ENCODE measurements around the gene KREMEN1. TPM values are rescaled to one million over a fixed set of nuclear protein-coding genes. Genes with fewer than 3 reads are reported as not detected.

Gene KREMEN1
- total and polyA plus RNA-seq, 2 experiments from 2014 or later: 1.8 to 3.8 TPM

GRCh38 chr22:29044657-29045176 is 28.1 kb upstream of the KREMEN1 start (continued):
- no peak for TF ChIP-seq ZNF462 (CRISPR knock-in tag; IDR thresholded peaks at IDR 0.05)
- no peak for TF ChIP-seq JUNB (IDR thresholded peaks at IDR 0.05; ENCODE audit: unreplicated experiment)
- no peak for TF ChIP-seq ZNF331 (CRISPR knock-in tag; IDR thresholded peaks at IDR 0.05; ENCODE audit: low read depth)

GRCh38 chr22:29048822-29049654 is 23.8 kb upstream of the KREMEN1 start:
- no peak overlapping the region for H3K4me2 ChIP-seq
- Mint-ChIP-seq H3K9me3 (no peaks in the 10 kb centered on the region), H3K36me3 (ENCODE audit: low read depth) (peaks cover 55% of the 10 kb centered on the region), H3K4me1 (peaks cover 15% of the 10 kb centered on the region), H3K27ac (no peak overlapping the region), H3K4me3 (no peak overlapping the region), H3K27me3 (ENCODE audit: insufficient read depth, low read depth, poor library complexity) (peaks cover 19% of the 10 kb centered on the region)
- no peaks in the 10 kb centered on the region; the same call in 1 of the 2 replicates for H4K20me1 ChIP-seq (replicated peaks; ENCODE audit: insufficient read depth)
- no peak overlapping the region for H3K4me3 ChIP-seq
- H3K9me2 ChIP-seq (ENCODE audit: insufficient read depth): no peaks in the 10 kb centered on the region
- no peaks in the 10 kb centered on the region for H3K27me3 ChIP-seq (ENCODE audit: insufficient read depth)
- H3K36me3 ChIP-seq (ENCODE audit: insufficient read depth): peaks cover 17% of the 10 kb centered on the region; the same call in 1 of the 2 replicates
- ATAC-seq (no peak), DNase-seq (ENCODE audit: low spot score) (no peak)
- peaks cover 13% of the 10 kb centered on the region for H3K4me1 ChIP-seq (ENCODE audit: insufficient read depth)
- H3F3A ChIP-seq (replicated peaks; ENCODE audit: low read depth): peaks cover 8% of the 10 kb centered on the region; the same call in 1 of the 2 replicates
- H2AFZ ChIP-seq: no peak overlapping the region
- H3K27ac ChIP-seq (ENCODE audit: low read depth): no peak overlapping the region
- no peaks in the 10 kb centered on the region for H3K79me2 ChIP-seq (replicated peaks; ENCODE audit: insufficient read depth)
- TF ChIP-seq ZNF462 (CRISPR knock-in tag; IDR thresholded peaks at IDR 0.05): no peak
- no peak for TF ChIP-seq ZNF331 (CRISPR knock-in tag; IDR thresholded peaks at IDR 0.05; ENCODE audit: low read depth)
- no peak for TF ChIP-seq EZH2phosphoT487 (IDR thresholded peaks at IDR 0.05; ENCODE audit: unreplicated experiment)
- no peak for TF ChIP-seq JUNB (IDR thresholded peaks at IDR 0.05; ENCODE audit: unreplicated experiment)
